H9 (cell line): ENCODE results near the gene CNOT11. TPM values are rescaled to one million over a fixed set of nuclear protein-coding genes. Genes with fewer than 3 reads are reported as not detected.

Experiments
- DNase-seq: peaks from one replicate; pipeline ENCODE4 v3.0.0-alpha.2; 2017
- H2AFZ ChIP-seq: one replicate; pipeline ENCODE4 v1.6.1; 2013; ENCODE audit warnings: mild to moderate bottlenecking, low read length, control low read depth, moderate library complexity
- H2AK5ac ChIP-seq: 2 replicates; pipeline ENCODE4 v1.6.1; 2013; ENCODE audit warnings: low read length, control low read depth, mixed read lengths; ENCODE audit not compliant: insufficient read length
- H2BK120ac ChIP-seq: one replicate; pipeline ENCODE4 v1.6.1; 2013; ENCODE audit warnings: low read depth, mild to moderate bottlenecking, low read length, control low read depth, inconsistent platforms; ENCODE audit not compliant: poor library complexity, severe bottlenecking
- H2BK12ac ChIP-seq: 2 replicates; pipeline ENCODE4 v1.6.1; 2013; ENCODE audit warnings: low read length, control low read depth, mixed read lengths, low read depth; ENCODE audit not compliant: insufficient read length
- H2BK15ac ChIP-seq: 2 replicates; pipeline ENCODE4 v1.6.1; 2013; ENCODE audit warnings: low read depth, low read length, control low read depth
- H2BK20ac ChIP-seq: one replicate; pipeline ENCODE4 v1.6.1; 2013; ENCODE audit warnings: low read depth, mild to moderate bottlenecking, low read length, control low read depth, inconsistent platforms; ENCODE audit not compliant: poor library complexity, severe bottlenecking
- H2BK5ac ChIP-seq: 2 replicates; pipeline ENCODE4 v1.6.1; 2013; ENCODE audit warnings: low read length, control low read depth, mixed read lengths; ENCODE audit not compliant: insufficient read length
- H3K14ac ChIP-seq: 2 replicates; pipeline ENCODE4 v1.6.1; 2013; ENCODE audit warnings: low read length, control low read depth; ENCODE audit not compliant: insufficient read depth
- H3K18ac ChIP-seq: 2 replicates; pipeline ENCODE4 v1.6.1; 2013; ENCODE audit warnings: low read depth, mild to moderate bottlenecking, mixed read lengths, low read length, control low read depth; ENCODE audit not compliant: insufficient read length
- H3K23ac ChIP-seq: 2 replicates; pipeline ENCODE4 v1.6.1; 2013; ENCODE audit warnings: low read length, control low read depth, mixed read lengths, low read depth; ENCODE audit not compliant: insufficient read length
- H3K23me2 ChIP-seq: 2 replicates; pipeline ENCODE4 v1.6.1; 2013; ENCODE audit warnings: low read depth, mild to moderate bottlenecking, mixed read lengths, low read length, control low read depth; ENCODE audit not compliant: insufficient read length, poor library complexity, severe bottlenecking
- H3K27ac ChIP-seq: 2 replicates; pipeline ENCODE4 v1.5.1; 2013; ENCODE audit warnings: low read length, control low read depth, mixed read lengths, low read depth; ENCODE audit not compliant: insufficient read length
- H3K27me3 ChIP-seq: 2 replicates; pipeline ENCODE4 v1.6.1; 2013; ENCODE audit warnings: low read length, control low read depth, inconsistent platforms; ENCODE audit not compliant: insufficient read depth
- H3K4ac ChIP-seq: 2 replicates; pipeline ENCODE4 v1.6.1; 2013; ENCODE audit warnings: low read depth, mild to moderate bottlenecking, control low read depth, inconsistent platforms, low read length, moderate library complexity
- H3K4me1 ChIP-seq: 2 replicates; pipeline ENCODE4 v1.6.1; 2013; ENCODE audit warnings: low read length, control low read depth, inconsistent platforms; ENCODE audit not compliant: insufficient read depth
- H3K4me2 ChIP-seq: 2 replicates; pipeline ENCODE4 v1.6.1; 2013; ENCODE audit warnings: low read length, control low read depth, mixed read lengths; ENCODE audit not compliant: insufficient read length, insufficient read depth
- H3K56ac ChIP-seq: 2 replicates; pipeline ENCODE4 v1.6.1; 2013; ENCODE audit warnings: low read depth, mild to moderate bottlenecking, mixed read lengths, low read length, control low read depth; ENCODE audit not compliant: insufficient read length
- H3K79me1 ChIP-seq: 2 replicates; pipeline ENCODE4 v1.6.1; 2013; ENCODE audit warnings: low read depth, mild to moderate bottlenecking, moderate library complexity, low read length, control low read depth, inconsistent platforms; ENCODE audit not compliant: insufficient read depth, poor library complexity, severe bottlenecking
- H3K79me2 ChIP-seq: 2 replicates; pipeline ENCODE4 v1.6.1; 2013; ENCODE audit warnings: low read length, control low read depth, inconsistent platforms; ENCODE audit not compliant: insufficient read depth
- H3K9ac ChIP-seq: 2 replicates; pipeline ENCODE4 v1.6.1; 2013; ENCODE audit warnings: low read length, control low read depth, mixed read lengths; ENCODE audit not compliant: insufficient read length; ENCODE audit errors: extremely low read depth
- H3K9me3 ChIP-seq: one replicate; pipeline ENCODE4 v1.6.1; 2013; ENCODE audit warnings: low read depth, low read length, inconsistent platforms; ENCODE audit not compliant: control insufficient read depth
- H3T11ph ChIP-seq: one replicate; pipeline ENCODE4 v1.6.1; 2013; ENCODE audit warnings: mild to moderate bottlenecking, low read length, control low read depth, inconsistent platforms
- H4K20me1 ChIP-seq: one replicate; pipeline ENCODE4 v1.6.1; 2013; ENCODE audit not compliant: control insufficient read depth, insufficient read length, insufficient read depth
- H4K5ac ChIP-seq: 2 replicates; pipeline ENCODE4 v1.6.1; 2013; ENCODE audit warnings: low read depth, mild to moderate bottlenecking, mixed read lengths, low read length, control low read depth; ENCODE audit not compliant: insufficient read length
- H4K8ac ChIP-seq: replicated peaks from 2 replicates; pipeline ENCODE4 v1.6.1; 2013; ENCODE audit warnings: low read length, control low read depth, mixed read lengths, low read depth; ENCODE audit not compliant: insufficient read length
- H4K91ac ChIP-seq: 2 replicates; pipeline ENCODE4 v1.6.1; 2013; ENCODE audit warnings: low read depth, mild to moderate bottlenecking, moderate library complexity, mixed read lengths, low read length, control low read depth; ENCODE audit not compliant: insufficient read length
- H3K27ac Mint-ChIP-seq, 3 experiments: 2 replicates in 2 of 3; 3 replicates in 1 of 3; pipeline ENCODE4 v1.8.0; 2020 to 2021; ENCODE audit warnings: mixed read lengths in 3 of 3, mild to moderate bottlenecking in 1 of 3, moderate library complexity in 1 of 3
- H3K27me3 Mint-ChIP-seq: 2 replicates; pipeline ENCODE4 v1.8.0; 2021; ENCODE audit warnings: low read depth, mild to moderate bottlenecking, moderate library complexity, mixed read lengths
- H3K36me3 Mint-ChIP-seq, 3 experiments: 2 replicates in 2 of 3; 3 replicates in 1 of 3; pipeline ENCODE4 v1.8.0; 2020 to 2021; ENCODE audit warnings: low read depth in 3 of 3, mixed read lengths in 3 of 3; ENCODE audit not compliant: insufficient read depth in 1 of 3
- H3K4me1 Mint-ChIP-seq, 2 experiments: 2 replicates each; pipeline ENCODE4 v1.8.0; 2020; ENCODE audit warnings: mixed read lengths in 2 of 2
- H3K4me3 Mint-ChIP-seq, 2 experiments: 2 replicates in 1 of 2; 3 replicates in 1 of 2; pipeline ENCODE4 v1.8.0; 2020 to 2021; ENCODE audit warnings: mild to moderate bottlenecking in 2 of 2, mixed read lengths in 2 of 2, moderate library complexity in 1 of 2
- H3K9me3 Mint-ChIP-seq, 2 experiments: 2 replicates in 1 of 2; 3 replicates in 1 of 2; pipeline ENCODE4 v1.8.0; 2020; ENCODE audit warnings: mild to moderate bottlenecking in 2 of 2, mixed read lengths in 2 of 2, moderate library complexity in 1 of 2
- WGBS: extraction: QIAGEN DNeasy Blood & Tissue Kit; methylation state at CpG from one replicate; pipeline ENCODE4 v1.1.7; 2013; ENCODE audit warnings: missing lambda C conversion rate, low lambda C conversion rate, mixed read lengths; ENCODE audit not compliant: insufficient read length; ENCODE audit errors: extremely low coverage; 5-methylcytosine and 5-hydroxymethylcytosine counted together
- total RNA-seq: library from RNA; stranded (reverse); gene quantifications from 2 replicates; pipeline ENCODE4 v1.2.1, GENCODE V29; 2021
- TF ChIP-seq, protein P1 (sequence below): fragments of 200-600 bp; sonication (generic); conservative IDR thresholded peaks from 3 replicates; pipeline ENCODE4 v1.8.0; 2021; ENCODE audit warnings: antibody characterized with exemption, mild to moderate bottlenecking

CNOT11 gene
- total RNA-seq, 1 experiment from 2014 or later, result 46.8 TPM

DNA sequence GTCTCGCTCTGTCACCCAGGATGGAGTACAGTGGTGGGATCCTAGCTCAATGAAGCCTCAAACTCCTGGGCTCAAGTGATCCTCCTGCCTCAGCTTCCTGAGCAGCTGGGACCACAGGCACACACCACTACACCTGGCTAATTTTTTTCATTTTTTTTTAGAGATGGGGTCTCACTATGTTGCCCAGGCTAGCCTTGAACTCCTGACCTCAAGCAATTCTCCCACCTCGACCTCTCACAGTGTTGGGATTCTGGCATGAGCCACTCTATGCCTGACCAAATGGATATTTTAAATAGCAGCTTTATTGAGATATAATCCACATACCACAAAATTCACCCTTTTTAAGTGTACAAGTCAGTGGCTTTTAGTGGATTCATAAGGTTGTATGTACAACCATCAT lies 44.7 kb downstream of the CNOT11 start:
- H3K27me3 Mint-ChIP-seq, result no peaks in the 10 kb centered on the region
- no peak overlapping the region for H2BK120ac ChIP-seq
- no peaks in the 10 kb centered on the region for H3K4me1 ChIP-seq
- no peak overlapping the region for H3K4me3 Mint-ChIP-seq
- H3K9ac ChIP-seq, result no peak overlapping the region
- H3K56ac ChIP-seq, result no peak overlapping the region
- H4K20me1 ChIP-seq, result no peaks in the 10 kb centered on the region
- H3K18ac ChIP-seq, result no peak overlapping the region
- no peak overlapping the region for H4K8ac ChIP-seq
- H3K4ac ChIP-seq, result no peak overlapping the region
- TF ChIP-seq, protein P1, sequence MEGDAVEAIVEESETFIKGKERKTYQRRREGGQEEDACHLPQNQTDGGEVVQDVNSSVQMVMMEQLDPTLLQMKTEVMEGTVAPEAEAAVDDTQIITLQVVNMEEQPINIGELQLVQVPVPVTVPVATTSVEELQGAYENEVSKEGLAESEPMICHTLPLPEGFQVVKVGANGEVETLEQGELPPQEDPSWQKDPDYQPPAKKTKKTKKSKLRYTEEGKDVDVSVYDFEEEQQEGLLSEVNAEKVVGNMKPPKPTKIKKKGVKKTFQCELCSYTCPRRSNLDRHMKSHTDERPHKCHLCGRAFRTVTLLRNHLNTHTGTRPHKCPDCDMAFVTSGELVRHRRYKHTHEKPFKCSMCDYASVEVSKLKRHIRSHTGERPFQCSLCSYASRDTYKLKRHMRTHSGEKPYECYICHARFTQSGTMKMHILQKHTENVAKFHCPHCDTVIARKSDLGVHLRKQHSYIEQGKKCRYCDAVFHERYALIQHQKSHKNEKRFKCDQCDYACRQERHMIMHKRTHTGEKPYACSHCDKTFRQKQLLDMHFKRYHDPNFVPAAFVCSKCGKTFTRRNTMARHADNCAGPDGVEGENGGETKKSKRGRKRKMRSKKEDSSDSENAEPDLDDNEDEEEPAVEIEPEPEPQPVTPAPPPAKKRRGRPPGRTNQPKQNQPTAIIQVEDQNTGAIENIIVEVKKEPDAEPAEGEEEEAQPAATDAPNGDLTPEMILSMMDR, result no peak
- no peak overlapping the region for H2BK5ac ChIP-seq
- no peak overlapping the region for H2BK20ac ChIP-seq
- H3K23ac ChIP-seq, result no peak overlapping the region
- no peak overlapping the region for H3K27ac ChIP-seq
- peaks cover 2 to 22% (median 16%) of the 10 kb centered on the region in 3 experiments; a peak in 6 of 7 replicates for H3K36me3 Mint-ChIP-seq
- no peaks in the 10 kb centered on the region for H3K9me3 Mint-ChIP-seq
- no peak overlapping the region for H3K4me2 ChIP-seq
- H2AK5ac ChIP-seq, result no peak overlapping the region
- peaks cover 8% of the 10 kb centered on the region; the same call in 1 of the 2 replicates for H3K79me2 ChIP-seq
- 100% methylated on average over 1 of the region's 2 CpGs for whole genome bisulfite sequencing
- H4K5ac ChIP-seq, result no peak overlapping the region
- no peak overlapping the region for H3T11ph ChIP-seq
- no peak overlapping the region for H3K27ac Mint-ChIP-seq
- no peak overlapping the region for H3K14ac ChIP-seq
- H4K91ac ChIP-seq, result no peak overlapping the region
- H2BK12ac ChIP-seq, result no peak overlapping the region
- H3K23me2 ChIP-seq, result no peaks in the 10 kb centered on the region
- DNase-seq, result no peak
- no peaks in the 10 kb centered on the region; the same call in 1 of the 2 replicates for H3K27me3 ChIP-seq
- H2BK15ac ChIP-seq, result no peak overlapping the region
- H2AFZ ChIP-seq, result no peak overlapping the region
- H3K79me1 ChIP-seq, result peaks cover 6% of the 10 kb centered on the region
- H3K9me3 ChIP-seq, result no peaks in the 10 kb centered on the region
- peaks cover 4 to 9% of the 10 kb centered on the region in 2 experiments for H3K4me1 Mint-ChIP-seq
